ENCODE data around the gene CLASP1.

- TF ChIP-seq CTCF (IDR thresholded peaks at IDR 0.05) (no peak), POLR2A (IDR thresholded peaks at IDR 0.05) (no peak)
These were observed 127.9 kb downstream of the CLASP1 start for GRCh38 chr2:121521359-121521758.
